DND-41 (cell line): ENCODE results near the gene SPAST.

Experiments
- ATAC-seq: fragments of 200-7000 bp; cut with Tn5 transposase; 3 replicates; pipeline ENCODE4 v1.9.1; 2021; ENCODE audit warnings: low read depth; ENCODE audit not compliant: insufficient read depth
- DNase-seq: peaks from one replicate; pipeline ENCODE4 v3.0.0-alpha.2; 2020
- H2AFZ ChIP-seq: 2 replicates; pipeline ENCODE4 v1.6.0; 2012; ENCODE audit warnings: low read depth, low read length
- H3K27ac ChIP-seq: 2 replicates; pipeline ENCODE4 v1.5.1; 2012; ENCODE audit warnings: low read length, inconsistent platforms
- H3K27me3 ChIP-seq: fragments of 200-600 bp; sonication (generic); 2 replicates; pipeline ENCODE4 v1.6.0; 2012; ENCODE audit warnings: low read length, mild to moderate bottlenecking, inconsistent platforms; ENCODE audit not compliant: insufficient read depth, poor library complexity
- H3K36me3 ChIP-seq: 2 replicates; pipeline ENCODE4 v1.5.1; 2012; ENCODE audit warnings: low read length, inconsistent platforms; ENCODE audit not compliant: insufficient read depth
- H3K4me1 ChIP-seq: 2 replicates; pipeline ENCODE4 v1.5.1; 2012; ENCODE audit warnings: mild to moderate bottlenecking, low read length; ENCODE audit not compliant: insufficient read depth
- H3K4me2 ChIP-seq: 2 replicates; pipeline ENCODE4 v1.6.0; 2012; ENCODE audit warnings: mild to moderate bottlenecking, moderate library complexity, low read length, inconsistent platforms; ENCODE audit not compliant: insufficient read depth
- H3K4me3 ChIP-seq, 2 experiments: fragments of 200-600 bp in 1 of 2; shearing (Covaris generic) in 1 of 2; 2 replicates each; pipeline ENCODE4 v1.5.1; 2012 to 2016; ENCODE audit warnings: inconsistent platforms in 2 of 2, low read length in 2 of 2, mild to moderate bottlenecking in 2 of 2, low read depth in 1 of 2, moderate library complexity in 1 of 2
- H3K79me2 ChIP-seq: 2 replicates; pipeline ENCODE4 v1.6.0; 2012; ENCODE audit warnings: low read length, inconsistent platforms; ENCODE audit not compliant: insufficient read depth
- H3K9ac ChIP-seq: 2 replicates; pipeline ENCODE4 v1.6.0; 2012; ENCODE audit warnings: low read depth, mild to moderate bottlenecking, inconsistent platforms, low read length, moderate library complexity
- H3K9me3 ChIP-seq: 2 replicates; pipeline ENCODE4 v1.5.1; 2012; ENCODE audit warnings: low read length, moderate library complexity, mild to moderate bottlenecking, inconsistent platforms; ENCODE audit not compliant: insufficient read depth, severe bottlenecking
- H4K20me1 ChIP-seq: 2 replicates; pipeline ENCODE4 v1.6.0; 2012; ENCODE audit warnings: low read length; ENCODE audit not compliant: insufficient read depth
- EZH2 ChIP-seq: IDR thresholded peaks from 3 replicates; pipeline ENCODE4 v1.6.1; 2012; ENCODE audit warnings: borderline replicate concordance, low read depth, mild to moderate bottlenecking, moderate library complexity, low read length, inconsistent platforms; ENCODE audit not compliant: severe bottlenecking
- TF ChIP-seq, protein P1 (sequence below): IDR thresholded peaks from 2 replicates; pipeline ENCODE4 v1.5.1; 2012; ENCODE audit warnings: borderline replicate concordance, low read length, moderate library complexity, mild to moderate bottlenecking; ENCODE audit not compliant: poor library complexity, severe bottlenecking; ENCODE audit errors: extremely low read depth

The SPAST gene

DNA sequence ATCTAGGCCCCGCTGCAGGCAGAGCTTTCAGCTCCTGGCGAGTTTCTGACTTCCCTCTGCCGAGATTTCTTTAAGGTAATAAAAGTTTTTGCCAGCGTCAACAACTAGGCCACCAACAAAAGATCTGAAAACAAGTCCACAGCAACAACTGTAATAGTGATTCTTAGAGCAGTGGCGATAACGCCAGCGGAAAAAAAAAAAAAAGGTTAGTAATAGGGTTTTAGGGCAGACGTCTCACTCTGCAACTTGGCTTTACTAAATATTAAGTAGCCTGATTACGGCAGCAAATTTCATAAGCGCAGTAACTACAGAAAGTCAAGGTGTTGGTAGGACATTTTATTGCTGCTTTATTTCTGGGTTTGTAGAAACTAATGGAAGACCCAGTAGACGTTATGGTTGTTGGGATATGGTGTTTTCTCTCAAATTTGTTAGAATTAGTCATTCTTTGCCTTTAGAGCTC is 102.8 kb downstream of the SPAST start:
- Histone ChIP-seq H4K20me1 (no peaks in the 10 kb centered on the region), H3K36me3 (peaks cover 4% of the 10 kb centered on the region; the same call in 1 of the 2 replicates), H3K9me3 (no peaks in the 10 kb centered on the region), H3K79me2 (peaks cover 45% of the 10 kb centered on the region), H3K4me1 (peaks cover 35% of the 10 kb centered on the region), H3K4me2 (peak overlapping the region; percentile 86), H3K27me3 (no peaks in the 10 kb centered on the region), H3K9ac (peak overlapping the region; percentile 76), H3K4me3 (peak overlapping the region; percentile 70 to 87), H3K27ac (peak overlapping the region; percentile 84), H2AFZ (peak overlapping the region; percentile 91)
- TF ChIP-seq, protein P1, sequence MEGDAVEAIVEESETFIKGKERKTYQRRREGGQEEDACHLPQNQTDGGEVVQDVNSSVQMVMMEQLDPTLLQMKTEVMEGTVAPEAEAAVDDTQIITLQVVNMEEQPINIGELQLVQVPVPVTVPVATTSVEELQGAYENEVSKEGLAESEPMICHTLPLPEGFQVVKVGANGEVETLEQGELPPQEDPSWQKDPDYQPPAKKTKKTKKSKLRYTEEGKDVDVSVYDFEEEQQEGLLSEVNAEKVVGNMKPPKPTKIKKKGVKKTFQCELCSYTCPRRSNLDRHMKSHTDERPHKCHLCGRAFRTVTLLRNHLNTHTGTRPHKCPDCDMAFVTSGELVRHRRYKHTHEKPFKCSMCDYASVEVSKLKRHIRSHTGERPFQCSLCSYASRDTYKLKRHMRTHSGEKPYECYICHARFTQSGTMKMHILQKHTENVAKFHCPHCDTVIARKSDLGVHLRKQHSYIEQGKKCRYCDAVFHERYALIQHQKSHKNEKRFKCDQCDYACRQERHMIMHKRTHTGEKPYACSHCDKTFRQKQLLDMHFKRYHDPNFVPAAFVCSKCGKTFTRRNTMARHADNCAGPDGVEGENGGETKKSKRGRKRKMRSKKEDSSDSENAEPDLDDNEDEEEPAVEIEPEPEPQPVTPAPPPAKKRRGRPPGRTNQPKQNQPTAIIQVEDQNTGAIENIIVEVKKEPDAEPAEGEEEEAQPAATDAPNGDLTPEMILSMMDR, result no peak
- TF ChIP-seq EZH2, result no peak
- no peak for DNase-seq
- ATAC-seq, result no peak

DNA sequence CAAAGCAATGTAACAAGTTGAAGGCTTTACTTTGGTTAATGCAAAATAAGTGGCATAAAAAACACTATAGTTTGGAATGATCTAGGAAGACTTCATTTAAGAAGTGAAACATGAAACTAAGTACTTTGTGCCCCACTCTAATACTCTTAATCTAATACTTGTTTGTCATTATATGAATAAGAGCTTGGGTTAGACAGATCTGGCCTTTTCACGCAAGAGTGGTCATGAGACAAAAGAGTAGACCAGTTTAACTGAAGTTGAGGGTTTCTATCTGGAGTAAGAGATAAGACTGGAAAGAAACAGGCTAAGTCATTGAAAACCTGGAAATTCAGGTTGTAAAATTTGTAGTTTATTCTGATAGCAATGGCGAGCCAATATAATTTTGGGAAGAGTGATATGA is 105.2 kb downstream of the SPAST start:
- Histone ChIP-seq H4K20me1 (no peaks in the 10 kb centered on the region), H3K27me3 (no peaks in the 10 kb centered on the region), H3K4me1 (peaks cover 35% of the 10 kb centered on the region), H3K79me2 (peaks cover 47% of the 10 kb centered on the region), H3K4me2 (no peak overlapping the region), H3K4me3 (no peak overlapping the region), H3K27ac (no peak overlapping the region), H3K9me3 (no peaks in the 10 kb centered on the region), H3K9ac (no peak overlapping the region), H2AFZ (no peak overlapping the region), H3K36me3 (peaks cover 21% of the 10 kb centered on the region)
- TF ChIP-seq EZH2, result no peak
- TF ChIP-seq, protein P1, result no peak
- DNase-seq (no peak), ATAC-seq (no peak)

DNA sequence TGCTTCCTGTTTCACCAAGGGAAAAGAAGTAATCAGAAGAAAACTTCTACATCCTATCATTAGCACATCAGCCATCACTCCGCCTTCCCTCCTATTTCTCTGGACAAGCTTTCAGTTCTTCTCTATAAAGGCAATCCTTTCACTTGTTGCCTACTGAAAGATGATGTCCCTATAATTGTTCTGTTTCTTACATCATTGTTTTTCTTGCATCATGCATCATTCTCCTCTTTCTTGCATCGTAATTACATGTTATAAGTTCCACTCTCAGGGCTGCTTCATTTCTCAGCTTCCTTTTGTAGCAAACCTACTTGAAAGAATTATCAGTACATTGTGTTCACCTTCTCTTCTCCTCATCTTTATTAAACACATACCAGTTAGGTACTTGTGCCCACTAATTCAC is 109.5 kb downstream of the SPAST start:
- Histone ChIP-seq H3K79me2 (peaks cover 18% of the 10 kb centered on the region; the same call in 1 of the 2 replicates), H2AFZ (no peak overlapping the region), H3K9ac (no peak overlapping the region), H3K4me2 (no peak overlapping the region), H3K4me1 (peaks cover 4% of the 10 kb centered on the region; the same call in 1 of the 2 replicates), H3K36me3 (peaks cover 43% of the 10 kb centered on the region), H3K27ac (no peak overlapping the region), H3K27me3 (no peaks in the 10 kb centered on the region), H3K9me3 (no peaks in the 10 kb centered on the region), H4K20me1 (no peaks in the 10 kb centered on the region), H3K4me3 (no peak overlapping the region)
- TF ChIP-seq, protein P1, result no peak
- TF ChIP-seq EZH2, result no peak
- ATAC-seq (no peak), DNase-seq (no peak)
